BLaER1 (cell line): ENCODE measurements around the gene TPRG1.

Experiments used
- H3K27ac ChIP-seq: shearing (Covaris generic); formaldehyde crosslinking; 2 replicates; pipeline ENCODE4 v1.8.1; 2022
- H3K27me3 ChIP-seq: shearing (Covaris generic); formaldehyde crosslinking; 2 replicates; pipeline ENCODE4 v1.8.1; 2022
- H3K36me3 ChIP-seq: shearing (Covaris generic); formaldehyde crosslinking; 2 replicates; pipeline ENCODE4 v1.8.1; 2022
- H3K4me1 ChIP-seq: shearing (Covaris generic); formaldehyde crosslinking; 2 replicates; pipeline ENCODE4 v1.8.1; 2022
- H3K4me2 ChIP-seq: shearing (Covaris generic); formaldehyde crosslinking; 2 replicates; pipeline ENCODE4 v1.8.1; 2022
- H3K4me3 ChIP-seq: shearing (Covaris generic); formaldehyde crosslinking; 2 replicates; pipeline ENCODE4 v1.8.1; 2022
- H3K9ac ChIP-seq: shearing (Covaris generic); formaldehyde crosslinking; 2 replicates; pipeline ENCODE4 v1.8.1; 2022
- H3K9me3 ChIP-seq: shearing (Covaris generic); formaldehyde crosslinking; 2 replicates; pipeline ENCODE4 v1.8.1; 2022
- H4K20me1 ChIP-seq: shearing (Covaris generic); formaldehyde crosslinking; 2 replicates; pipeline ENCODE4 v1.8.1; 2022
- Cebpa-rat ChIP-seq: shearing (Covaris generic); IDR thresholded peaks from 2 replicates; pipeline ENCODE4 v1.8.1; 2022

Gene TPRG1

DNA sequence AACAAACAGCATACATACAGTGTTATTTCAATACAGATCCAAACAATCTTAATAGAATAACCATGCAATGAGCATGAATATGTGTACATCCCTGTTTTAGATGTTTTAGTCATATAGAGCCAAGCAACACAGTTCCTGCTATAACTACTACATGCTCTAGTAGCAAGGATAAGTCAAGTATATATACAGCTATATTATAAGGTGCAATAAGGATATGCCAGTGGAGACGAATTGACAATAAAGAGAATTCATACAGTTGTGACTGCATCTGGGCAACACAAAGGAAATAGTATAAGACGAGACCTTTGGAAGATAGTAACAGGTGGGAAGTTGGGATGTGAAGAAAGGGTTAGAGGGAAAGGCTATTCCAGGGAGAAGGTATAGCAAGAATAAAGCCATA is 103.4 kb downstream of the TPRG1 start:
- Histone ChIP-seq H3K9me3 (no peaks in the 10 kb centered on the region), H3K9ac (no peak overlapping the region), H3K4me1 (peaks cover 11% of the 10 kb centered on the region), H4K20me1 (no peaks in the 10 kb centered on the region), H3K36me3 (no peaks in the 10 kb centered on the region), H3K27me3 (no peaks in the 10 kb centered on the region), H3K27ac (no peak overlapping the region), H3K4me3 (no peak overlapping the region), H3K4me2 (no peak overlapping the region)
- no peak for TF ChIP-seq Cebpa-rat

- H3K4me1 ChIP-seq: peaks cover 11% of the 10 kb centered on the region
- no peaks in the 10 kb centered on the region for H4K20me1 ChIP-seq
- H3K36me3 ChIP-seq: no peaks in the 10 kb centered on the region
- no peak overlapping the region for H3K9ac ChIP-seq
- no peak overlapping the region for H3K27ac ChIP-seq
- H3K4me2 ChIP-seq: no peak overlapping the region
- no peak for TF ChIP-seq Cebpa-rat
- H3K27me3 ChIP-seq: no peaks in the 10 kb centered on the region
- H3K9me3 ChIP-seq: no peaks in the 10 kb centered on the region
- no peak overlapping the region for H3K4me3 ChIP-seq
Observed at GRCh38 chr3:189275852-189276251, 104.1 kb downstream of the TPRG1 start.

- H3K36me3 ChIP-seq: no peaks in the 10 kb centered on the region
Observed at GRCh38 chr3:189276444-189277219, 104.9 kb downstream of the TPRG1 start.

GRCh38 chr3:189277711-189278110 is 105.9 kb downstream of the TPRG1 start:
- Histone ChIP-seq H3K36me3 (no peaks in the 10 kb centered on the region), H3K27me3 (no peaks in the 10 kb centered on the region), H3K4me1 (peaks cover 11% of the 10 kb centered on the region), H3K9ac (no peak overlapping the region), H3K9me3 (no peaks in the 10 kb centered on the region), H3K27ac (no peak overlapping the region), H4K20me1 (no peaks in the 10 kb centered on the region), H3K4me2 (no peak overlapping the region), H3K4me3 (no peak overlapping the region)
- TF ChIP-seq Cebpa-rat: no peak

More at GRCh38 chr3:189276444-189277219, 104.9 kb downstream of the TPRG1 start:
- TF ChIP-seq Cebpa-rat: no peak
- Histone ChIP-seq H4K20me1 (no peaks in the 10 kb centered on the region), H3K9ac (no peak overlapping the region), H3K4me3 (no peak overlapping the region), H3K27me3 (no peaks in the 10 kb centered on the region), H3K4me2 (peak overlapping the region; percentile 50), H3K27ac (no peak overlapping the region), H3K4me1 (peaks cover 11% of the 10 kb centered on the region), H3K9me3 (no peaks in the 10 kb centered on the region)

GRCh38 chr3:189278221-189278620 is 106.5 kb downstream of the TPRG1 start:
- Histone ChIP-seq H3K4me1 (peaks cover 11% of the 10 kb centered on the region), H3K27me3 (no peaks in the 10 kb centered on the region), H3K4me2 (no peak overlapping the region), H3K9me3 (no peaks in the 10 kb centered on the region), H4K20me1 (no peaks in the 10 kb centered on the region), H3K9ac (no peak overlapping the region), H3K27ac (no peak overlapping the region), H3K4me3 (no peak overlapping the region), H3K36me3 (no peaks in the 10 kb centered on the region)
- no peak for TF ChIP-seq Cebpa-rat

DNA sequence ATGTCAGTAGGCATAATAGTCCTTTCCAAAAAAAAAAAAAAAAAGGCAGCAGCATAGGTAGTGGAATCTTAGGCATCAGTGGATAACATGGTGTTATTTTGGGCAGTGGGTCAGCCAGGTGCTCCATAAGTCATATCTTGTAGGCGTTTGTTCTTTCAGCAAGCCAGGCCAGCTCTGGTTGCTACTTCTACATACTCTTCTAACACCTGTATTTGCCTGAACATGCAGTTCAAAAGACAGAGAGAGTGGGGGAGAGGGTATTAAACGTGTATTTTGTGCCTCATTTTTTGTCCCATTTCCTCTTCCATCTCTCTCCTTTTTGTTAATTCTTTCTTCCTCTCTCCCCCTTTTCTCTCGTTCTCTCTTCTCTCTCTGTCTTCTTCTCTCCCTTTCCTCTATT is 110.4 kb downstream of the TPRG1 start:
- H3K4me3 ChIP-seq: no peak overlapping the region
- no peaks in the 10 kb centered on the region for H3K9me3 ChIP-seq
- H3K9ac ChIP-seq: no peak overlapping the region
- H4K20me1 ChIP-seq: no peaks in the 10 kb centered on the region
- no peaks in the 10 kb centered on the region for H3K27me3 ChIP-seq
- H3K4me2 ChIP-seq: no peak overlapping the region
- no peaks in the 10 kb centered on the region for H3K36me3 ChIP-seq
- peaks cover 13% of the 10 kb centered on the region for H3K4me1 ChIP-seq
- H3K27ac ChIP-seq: no peak overlapping the region
- no peak for TF ChIP-seq Cebpa-rat

- Histone ChIP-seq H3K4me2 (no peak overlapping the region), H3K4me3 (no peak overlapping the region), H3K4me1 (peaks cover 10% of the 10 kb centered on the region), H4K20me1 (no peaks in the 10 kb centered on the region), H3K27me3 (no peaks in the 10 kb centered on the region), H3K9me3 (no peaks in the 10 kb centered on the region), H3K36me3 (no peaks in the 10 kb centered on the region), H3K27ac (no peak overlapping the region), H3K9ac (no peak overlapping the region)
- no peak for TF ChIP-seq Cebpa-rat
Observed at GRCh38 chr3:189282741-189283140, 111.0 kb downstream of the TPRG1 start.

- no peak overlapping the region for H3K27ac ChIP-seq
- no peak for TF ChIP-seq Cebpa-rat
- H3K4me3 ChIP-seq: no peak overlapping the region
- H3K36me3 ChIP-seq: no peaks in the 10 kb centered on the region
- peaks cover 10% of the 10 kb centered on the region for H3K4me1 ChIP-seq
- no peaks in the 10 kb centered on the region for H3K9me3 ChIP-seq
- no peaks in the 10 kb centered on the region for H3K27me3 ChIP-seq
- no peaks in the 10 kb centered on the region for H4K20me1 ChIP-seq
- H3K4me2 ChIP-seq: peak overlapping the region; percentile 19
- H3K9ac ChIP-seq: no peak overlapping the region
Observed at GRCh38 chr3:189286188-189286587, 114.4 kb downstream of the TPRG1 start.

GRCh38 chr3:189286916-189287315 is 115.1 kb downstream of the TPRG1 start:
- Histone ChIP-seq H3K27ac (no peak overlapping the region), H3K4me2 (no peak overlapping the region), H3K36me3 (no peaks in the 10 kb centered on the region), H3K27me3 (no peaks in the 10 kb centered on the region), H3K9ac (no peak overlapping the region), H4K20me1 (no peaks in the 10 kb centered on the region), H3K9me3 (no peaks in the 10 kb centered on the region), H3K4me1 (peaks cover 10% of the 10 kb centered on the region), H3K4me3 (no peak overlapping the region)
- no peak for TF ChIP-seq Cebpa-rat

- Histone ChIP-seq H3K4me2 (no peak overlapping the region), H3K27ac (no peak overlapping the region)
Observed at GRCh38 chr3:189288348-189289235, 116.8 kb downstream of the TPRG1 start.

More at GRCh38 chr3:189288348-189289235, 116.8 kb downstream of the TPRG1 start:
- no peak overlapping the region for H3K4me3 ChIP-seq
- peaks cover 10% of the 10 kb centered on the region for H3K4me1 ChIP-seq
- TF ChIP-seq Cebpa-rat: no peak
- no peaks in the 10 kb centered on the region for H3K36me3 ChIP-seq
- H3K9me3 ChIP-seq: no peaks in the 10 kb centered on the region
- H3K27me3 ChIP-seq: no peaks in the 10 kb centered on the region
- H3K9ac ChIP-seq: no peak overlapping the region
- H4K20me1 ChIP-seq: no peaks in the 10 kb centered on the region
